ENCODE measurements around the gene C2orf80. TPM values are rescaled to one million over a fixed set of nuclear protein-coding genes. Genes with fewer than 3 reads are reported as not detected.
A peak's percentile ranks its signal among the peaks of the same experiment; 100 is the strongest.

The C2orf80 gene
- polyA plus RNA-seq, 4 donors: 0.46 TPM; not detected in 3

- FAIRE-seq (no peak), DNase-seq (no peak)
- Histone ChIP-seq H3K27ac (ENCODE audit: low read depth in 1 of 3, low read length in 2 of 3) (no peak overlapping the region), H3K36me3 (ENCODE audit: control insufficient read depth in 3 of 3, insufficient read depth in 2 of 3, low read depth in 1 of 3, low read length in 3 of 3) (no peaks in the 10 kb centered on the region), H3K27me3 (ENCODE audit: control insufficient read depth in 3 of 3, insufficient read depth in 3 of 3, low read length in 3 of 3) (no peaks in the 10 kb centered on the region), H3K9me3 (ENCODE audit: control insufficient read depth in 2 of 2, insufficient read depth in 1 of 2, low read depth in 1 of 2, low read length in 1 of 2) (no peaks in the 10 kb centered on the region), H3K4me3 (ENCODE audit: low read depth in 1 of 3, low read length in 3 of 3) (no peak overlapping the region), H3K4me1 (ENCODE audit: control insufficient read depth in 3 of 3, insufficient read depth in 2 of 3, low read depth in 1 of 3, low read length in 2 of 3) (peaks cover 0 to 3% (median 0%) of the 10 kb centered on the region in 3 donors)
- WGBS, 3 donors: 84 to 93% (median 89%) methylated on average over 9 of the region's 9 CpGs
Observed at GRCh38 chr2:208210688-208211451, 21.0 kb upstream of the C2orf80 start.

DNA sequence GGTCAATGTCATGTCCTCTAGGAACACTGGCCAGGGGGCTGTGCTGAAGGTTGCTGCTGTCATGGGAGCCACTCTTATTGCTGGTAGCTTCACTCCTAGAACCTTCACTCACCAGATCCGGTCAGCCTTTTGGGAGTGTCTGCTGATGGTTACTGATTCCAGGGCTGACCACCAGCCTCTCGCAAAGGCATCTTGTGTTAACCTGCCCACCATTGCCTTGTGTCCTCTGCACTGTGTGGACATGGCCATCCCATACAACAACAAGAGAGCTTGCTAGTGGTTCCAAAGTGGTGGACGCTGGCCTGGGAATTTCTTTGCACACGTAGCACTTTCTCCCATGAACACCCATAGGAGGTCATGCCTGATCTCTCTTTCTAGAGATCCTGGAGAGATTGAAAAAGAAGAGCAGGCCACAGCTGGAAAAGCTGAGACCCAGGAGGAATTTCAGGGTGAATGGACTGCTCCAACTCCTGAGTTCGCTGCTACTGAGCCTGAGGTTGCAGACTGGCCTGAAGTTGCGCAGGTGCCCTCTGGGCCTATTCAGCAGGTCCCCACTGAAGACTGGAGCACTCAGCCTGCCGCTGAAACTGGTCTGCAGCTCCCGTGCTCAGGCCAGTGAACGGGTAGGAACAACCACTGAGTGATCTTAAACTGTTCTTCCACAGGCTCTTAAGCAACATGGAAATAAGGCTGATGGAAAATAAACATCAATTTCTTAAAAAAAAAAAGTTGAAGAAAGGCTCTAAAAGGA lies 18.7 kb upstream of the C2orf80 start:
- Histone ChIP-seq H3K27me3 (ENCODE audit: control insufficient read depth in 3 of 3, insufficient read depth in 3 of 3, low read length in 3 of 3) (no peaks in the 10 kb centered on the region), H3K36me3 (ENCODE audit: control insufficient read depth in 3 of 3, insufficient read depth in 2 of 3, low read depth in 1 of 3, low read length in 3 of 3) (no peaks in the 10 kb centered on the region), H3K4me3 (ENCODE audit: low read depth in 1 of 3, low read length in 3 of 3) (no peak overlapping the region), H3K27ac (ENCODE audit: low read depth in 1 of 3, low read length in 2 of 3) (no peak overlapping the region), H3K4me1 (ENCODE audit: control insufficient read depth in 3 of 3, insufficient read depth in 2 of 3, low read depth in 1 of 3, low read length in 2 of 3) (no peaks in the 10 kb centered on the region), H3K9me3 (ENCODE audit: control insufficient read depth in 2 of 2, insufficient read depth in 1 of 2, low read depth in 1 of 2, low read length in 1 of 2) (no peaks in the 10 kb centered on the region)
- 89 to 92% (median 90%) methylated on average over 9 of the region's 9 CpGs for WGBS, 3 donors
- FAIRE-seq: no peak
- DNase-seq: no peak

DNA sequence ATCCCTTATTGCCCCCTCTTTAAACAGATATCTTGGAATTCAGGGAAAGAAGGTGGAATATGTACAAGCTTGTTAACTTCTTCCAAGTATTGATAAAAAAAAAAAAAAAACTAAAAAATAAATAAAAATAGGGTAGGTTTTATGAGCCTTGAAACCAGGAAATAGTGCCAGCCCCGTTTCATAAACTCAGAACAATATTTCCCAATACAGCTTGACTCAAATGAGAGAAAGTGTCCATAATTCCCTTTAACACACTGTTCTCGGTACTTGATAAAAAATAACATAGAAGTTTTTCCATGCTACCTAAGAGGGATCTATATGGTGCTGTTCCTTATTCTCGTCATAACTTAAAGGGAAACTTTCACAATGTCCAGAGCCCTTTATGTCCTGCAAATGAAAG lies 17.9 kb upstream of the C2orf80 start:
- no peaks in the 10 kb centered on the region for H3K27me3 ChIP-seq (ENCODE audit: control insufficient read depth in 3 of 3, insufficient read depth in 3 of 3, low read length in 3 of 3)
- 70 to 75% (median 74%) methylated on average over 3 of the region's 3 CpGs for WGBS, 3 donors
- H3K27ac ChIP-seq (ENCODE audit: low read depth in 1 of 3, low read length in 2 of 3): no peak overlapping the region
- H3K4me3 ChIP-seq (ENCODE audit: low read depth in 1 of 3, low read length in 3 of 3): no peak overlapping the region
- H3K36me3 ChIP-seq (ENCODE audit: control insufficient read depth in 3 of 3, insufficient read depth in 2 of 3, low read depth in 1 of 3, low read length in 3 of 3): no peaks in the 10 kb centered on the region
- H3K4me1 ChIP-seq (ENCODE audit: control insufficient read depth in 3 of 3, insufficient read depth in 2 of 3, low read depth in 1 of 3, low read length in 2 of 3): no peaks in the 10 kb centered on the region
- no peaks in the 10 kb centered on the region for H3K9me3 ChIP-seq (ENCODE audit: control insufficient read depth in 2 of 2, insufficient read depth in 1 of 2, low read depth in 1 of 2, low read length in 1 of 2)
- FAIRE-seq: no peak
- no peak for DNase-seq

- Histone ChIP-seq H3K4me1 (ENCODE audit: control insufficient read depth in 3 of 3, insufficient read depth in 2 of 3, low read depth in 1 of 3, low read length in 2 of 3) (no peaks in the 10 kb centered on the region), H3K36me3 (ENCODE audit: control insufficient read depth in 3 of 3, insufficient read depth in 2 of 3, low read depth in 1 of 3, low read length in 3 of 3) (no peaks in the 10 kb centered on the region), H3K27me3 (ENCODE audit: control insufficient read depth in 3 of 3, insufficient read depth in 3 of 3, low read length in 3 of 3) (no peaks in the 10 kb centered on the region), H3K27ac (ENCODE audit: low read depth in 1 of 3, low read length in 2 of 3) (no peak overlapping the region), H3K4me3 (ENCODE audit: low read depth in 1 of 3, low read length in 3 of 3) (no peak overlapping the region), H3K9me3 (ENCODE audit: control insufficient read depth in 2 of 2, insufficient read depth in 1 of 2, low read depth in 1 of 2, low read length in 1 of 2) (no peaks in the 10 kb centered on the region)
- no peak for FAIRE-seq
- WGBS, 3 donors: 61 to 81% (median 66%) methylated on average over 5 of the region's 5 CpGs
- DNase-seq: no peak
Observed at GRCh38 chr2:208204166-208204565, 14.3 kb upstream of the C2orf80 start.

DNA sequence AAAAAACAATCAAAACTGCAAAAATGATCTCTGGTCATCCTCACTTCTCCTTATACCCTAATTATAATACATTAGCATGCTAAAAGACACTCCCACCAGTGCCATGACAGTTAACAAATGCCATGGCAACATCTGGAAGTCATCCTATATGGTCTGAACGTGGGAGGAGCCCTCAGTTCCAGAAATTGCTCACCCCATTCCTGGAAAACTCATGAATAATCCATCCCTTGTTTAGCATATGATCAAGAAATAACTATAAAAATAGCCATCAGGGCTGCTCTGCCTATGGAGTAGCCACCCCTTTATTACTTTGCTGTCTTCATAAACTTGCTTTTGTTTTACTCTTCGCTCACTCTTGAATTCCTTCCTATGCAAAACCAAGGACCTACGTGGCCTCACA lies 5.7 kb upstream of the C2orf80 start:
- DNase-seq (no peak), FAIRE-seq (no peak)
- H3K9me3 ChIP-seq (ENCODE audit: control insufficient read depth in 2 of 2, insufficient read depth in 1 of 2, low read depth in 1 of 2, low read length in 1 of 2): no peaks in the 10 kb centered on the region
- H3K4me3 ChIP-seq (ENCODE audit: low read depth in 1 of 3, low read length in 3 of 3): no peak overlapping the region
- H3K27ac ChIP-seq (ENCODE audit: low read depth in 1 of 3, low read length in 2 of 3): no peak overlapping the region
- no peaks in the 10 kb centered on the region for H3K27me3 ChIP-seq (ENCODE audit: control insufficient read depth in 3 of 3, insufficient read depth in 3 of 3, low read length in 3 of 3)
- no peaks in the 10 kb centered on the region for H3K36me3 ChIP-seq (ENCODE audit: control insufficient read depth in 3 of 3, insufficient read depth in 2 of 3, low read depth in 1 of 3, low read length in 3 of 3)
- WGBS, 3 donors: 73 to 84% (median 78%) methylated on average over 3 of the region's 3 CpGs
- H3K4me1 ChIP-seq (ENCODE audit: control insufficient read depth in 3 of 3, insufficient read depth in 2 of 3, low read depth in 1 of 3, low read length in 2 of 3): no peaks in the 10 kb centered on the region

DNA sequence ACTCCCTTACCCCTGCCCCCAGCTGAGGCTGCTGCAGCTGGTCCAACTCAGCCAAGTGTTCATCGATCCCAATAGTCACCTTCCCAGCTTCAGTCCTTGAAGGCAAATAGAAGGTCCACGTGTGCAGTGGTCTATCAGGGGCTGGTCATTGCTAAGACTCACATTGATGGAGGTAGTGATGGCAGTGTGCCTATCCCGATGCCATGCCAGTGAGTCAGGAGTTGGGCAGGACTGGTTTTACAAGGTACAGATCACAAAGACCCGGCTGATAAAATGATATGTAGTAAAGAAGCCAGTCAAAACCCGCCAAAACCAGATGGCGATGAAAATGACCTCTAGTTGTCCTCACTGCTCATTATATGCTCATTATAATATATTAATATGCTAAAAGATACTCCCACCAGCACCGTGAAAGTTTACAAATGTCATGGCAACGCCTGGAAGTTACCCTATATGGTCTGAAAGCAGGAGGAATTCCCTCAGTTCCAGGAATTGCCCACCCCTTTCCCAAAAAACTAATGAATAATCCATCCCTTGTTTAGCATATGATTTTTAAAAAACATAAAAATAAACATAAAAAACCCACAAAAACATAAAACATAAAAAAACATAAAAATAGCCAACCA lies 2.9 kb upstream of the C2orf80 start:
- H3K27ac ChIP-seq (ENCODE audit: low read depth in 1 of 3, low read length in 2 of 3): no peak overlapping the region
- no peak for FAIRE-seq
- H3K27me3 ChIP-seq (ENCODE audit: control insufficient read depth in 3 of 3, insufficient read depth in 3 of 3, low read length in 3 of 3): no peaks in the 10 kb centered on the region
- H3K9me3 ChIP-seq (ENCODE audit: control insufficient read depth in 2 of 2, insufficient read depth in 1 of 2, low read depth in 1 of 2, low read length in 1 of 2): no peaks in the 10 kb centered on the region
- no peaks in the 10 kb centered on the region for H3K36me3 ChIP-seq (ENCODE audit: control insufficient read depth in 3 of 3, insufficient read depth in 2 of 3, low read depth in 1 of 3, low read length in 3 of 3)
- H3K4me1 ChIP-seq (ENCODE audit: control insufficient read depth in 3 of 3, insufficient read depth in 2 of 3, low read depth in 1 of 3, low read length in 2 of 3): no peaks in the 10 kb centered on the region
- H3K4me3 ChIP-seq (ENCODE audit: low read depth in 1 of 3, low read length in 3 of 3): no peak overlapping the region
- DNase-seq: peak in 1 of 2 donors; percentile 4
- WGBS, 3 donors: 64 to 85% (median 64%) methylated on average over 8 of the region's 8 CpGs

DNA sequence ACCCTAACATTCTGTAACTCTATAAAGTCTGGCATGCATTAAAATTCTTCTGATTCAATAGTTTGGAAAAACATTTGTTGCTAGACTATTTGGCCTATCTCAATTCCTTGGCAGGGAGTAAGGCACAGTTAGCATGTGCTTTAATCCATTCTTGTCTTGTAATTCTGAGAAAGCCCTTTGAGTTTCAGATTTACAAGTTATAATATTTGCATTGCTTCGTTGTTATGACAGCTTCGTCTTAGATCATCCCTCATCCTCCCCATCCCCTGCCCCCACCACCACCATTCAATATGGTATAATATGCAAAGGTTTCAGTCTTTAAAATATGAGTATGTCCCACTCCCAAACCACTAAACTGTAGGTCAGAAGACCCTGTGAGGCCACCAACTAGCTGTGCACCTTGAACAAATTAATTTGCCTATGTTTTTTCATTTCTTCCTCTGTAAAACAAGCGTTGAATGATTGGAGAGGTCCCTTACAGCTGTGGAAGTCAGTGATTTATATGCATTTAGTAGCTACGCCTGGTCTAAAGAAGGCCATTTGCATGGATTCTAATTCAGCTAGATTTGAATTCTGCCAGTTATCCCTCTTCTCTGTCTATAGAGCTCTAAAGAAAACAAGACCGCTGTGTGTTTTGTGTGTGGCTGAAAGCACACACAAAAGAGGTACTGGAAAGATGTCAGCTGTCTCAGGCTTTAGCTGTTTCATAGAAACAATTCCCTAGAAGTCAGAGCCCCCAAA lies 591 bp downstream of the C2orf80 start:
- H3K36me3 ChIP-seq (ENCODE audit: control insufficient read depth in 3 of 3, insufficient read depth in 2 of 3, low read depth in 1 of 3, low read length in 3 of 3): no peaks in the 10 kb centered on the region
- FAIRE-seq (no peak), DNase-seq (no peak)
- H3K27me3 ChIP-seq (ENCODE audit: control insufficient read depth in 3 of 3, insufficient read depth in 3 of 3, low read length in 3 of 3): no peaks in the 10 kb centered on the region
- no peak overlapping the region for H3K4me3 ChIP-seq (ENCODE audit: low read depth in 1 of 3, low read length in 3 of 3)
- H3K27ac ChIP-seq (ENCODE audit: low read depth in 1 of 3, low read length in 2 of 3): no peak overlapping the region
- WGBS, 3 donors: 70 to 89% (median 78%) methylated on average over 5 of the region's 5 CpGs
- no peaks in the 10 kb centered on the region for H3K4me1 ChIP-seq (ENCODE audit: control insufficient read depth in 3 of 3, insufficient read depth in 2 of 3, low read depth in 1 of 3, low read length in 2 of 3)
- no peaks in the 10 kb centered on the region for H3K9me3 ChIP-seq (ENCODE audit: control insufficient read depth in 2 of 2, insufficient read depth in 1 of 2, low read depth in 1 of 2, low read length in 1 of 2)

GRCh38 chr2:208186893-208187292 lies 2.9 kb downstream of the C2orf80 start:
- WGBS, 3 donors: 66 to 76% (median 69%) methylated on average over 2 of the region's 2 CpGs
- FAIRE-seq (no peak), DNase-seq (no peak)
- Histone ChIP-seq H3K27ac (ENCODE audit: low read depth in 1 of 3, low read length in 2 of 3) (no peak overlapping the region), H3K36me3 (ENCODE audit: control insufficient read depth in 3 of 3, insufficient read depth in 2 of 3, low read depth in 1 of 3, low read length in 3 of 3) (no peaks in the 10 kb centered on the region), H3K27me3 (ENCODE audit: control insufficient read depth in 3 of 3, insufficient read depth in 3 of 3, low read length in 3 of 3) (peaks cover 0 to 3% (median 0%) of the 10 kb centered on the region in 3 donors), H3K4me1 (ENCODE audit: control insufficient read depth in 3 of 3, insufficient read depth in 2 of 3, low read depth in 1 of 3, low read length in 2 of 3) (no peaks in the 10 kb centered on the region), H3K9me3 (ENCODE audit: control insufficient read depth in 2 of 2, insufficient read depth in 1 of 2, low read depth in 1 of 2, low read length in 1 of 2) (no peaks in the 10 kb centered on the region), H3K4me3 (ENCODE audit: low read depth in 1 of 3, low read length in 3 of 3) (no peak overlapping the region)

Measured in small intestine (tissue), 7 donors.